Activated CD8-positive, alpha-beta T cell treated with anti-CD3 and anti-CD28 coated beads for 36 hours (primary cell): Measurements from ENCODE around the gene PDZD2. TPM values are rescaled to one million over a fixed set of nuclear protein-coding genes. Genes with fewer than 3 reads are reported as not detected.

Experiments
- ATAC-seq: fragments of 200-7000 bp; cut with Tn5 transposase; one replicate; pipeline ENCODE4 v1.10.0; 2021; ENCODE audit warnings: mild to moderate bottlenecking, moderate library complexity
- CTCF ChIA-PET: fragments of 350-600 bp; sonication (Branson Sonifier 250); formaldehyde crosslinking; loops from one replicate; lab custom pipeline; 2021; ENCODE audit warnings: antibody characterized with exemption; lab: Charles Lee
- POLR2A ChIA-PET: fragments of 350-600 bp; sonication (Branson Sonifier 250); formaldehyde crosslinking; loops from one replicate; lab custom pipeline; 2021; ENCODE audit warnings: antibody characterized with exemption; lab: Charles Lee
- DNase-seq: peaks from one replicate; pipeline ENCODE4 v3.0.0-alpha.2; 2020
- H3K27ac Mint-ChIP-seq: one replicate; pipeline ENCODE4 v1.8.0; 2021; ENCODE audit warnings: mild to moderate bottlenecking, mixed read lengths
- H3K27me3 Mint-ChIP-seq: one replicate; pipeline ENCODE4 v1.8.0; 2021; ENCODE audit warnings: mixed read lengths
- H3K36me3 Mint-ChIP-seq: one replicate; pipeline ENCODE4 v1.8.0; 2021; ENCODE audit warnings: low read depth, mixed read lengths
- H3K4me1 Mint-ChIP-seq: one replicate; pipeline ENCODE4 v1.8.0; 2021; ENCODE audit warnings: low read depth, mixed read lengths
- H3K4me3 Mint-ChIP-seq: one replicate; pipeline ENCODE4 v1.8.0; 2021; ENCODE audit warnings: mild to moderate bottlenecking, moderate library complexity, mixed read lengths
- H3K9me3 Mint-ChIP-seq: one replicate; pipeline ENCODE4 v1.8.0; 2021; ENCODE audit warnings: mixed read lengths
- intact Hi-C: fragments of 100-400 bp; cut with micrococcal nuclease; formaldehyde crosslinking; loops from one replicate; pipeline ENCODE4 v1.10.0; 2022
- total RNA-seq, 2 experiments: library from RNA; stranded (reverse); gene quantifications; one replicate each; pipeline ENCODE4 v1.2.3, GENCODE V29; 2021
- TF ChIP-seq, protein P1 (sequence below): fragments of 200-600 bp; IDR thresholded peaks from one replicate; pipeline ENCODE4 v1.8.0; 2022; ENCODE audit warnings: antibody characterized with exemption, mild to moderate bottlenecking

Gene PDZD2
- total RNA-seq, 2 experiments from 2014 or later = not detected

DNA sequence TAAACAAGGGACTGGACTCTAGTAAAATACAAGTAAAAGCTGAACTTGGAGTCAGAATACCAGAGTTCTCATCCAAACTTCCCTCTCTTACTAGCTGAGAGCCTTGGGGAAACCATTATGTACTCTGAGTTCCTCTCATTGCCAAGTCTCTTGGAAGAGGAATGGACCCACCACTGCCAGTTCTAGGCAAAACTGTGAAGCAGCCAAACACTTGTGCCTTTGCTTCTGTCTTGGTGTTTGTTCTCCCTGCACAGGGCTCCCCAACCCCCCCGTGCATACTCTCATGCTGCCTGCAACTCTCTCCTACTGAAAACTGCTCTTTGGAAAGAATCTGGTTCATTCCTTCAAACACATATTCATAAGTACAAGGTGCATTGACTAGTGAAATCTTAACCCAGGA lies 102.6 kb downstream of the PDZD2 start:
- Mint-ChIP-seq H3K4me1 (no peaks in the 10 kb centered on the region), H3K27ac (no peak overlapping the region), H3K4me3 (no peak overlapping the region), H3K27me3 (no peaks in the 10 kb centered on the region), H3K36me3 (no peaks in the 10 kb centered on the region), H3K9me3 (no peaks in the 10 kb centered on the region)
- TF ChIP-seq, protein P1, sequence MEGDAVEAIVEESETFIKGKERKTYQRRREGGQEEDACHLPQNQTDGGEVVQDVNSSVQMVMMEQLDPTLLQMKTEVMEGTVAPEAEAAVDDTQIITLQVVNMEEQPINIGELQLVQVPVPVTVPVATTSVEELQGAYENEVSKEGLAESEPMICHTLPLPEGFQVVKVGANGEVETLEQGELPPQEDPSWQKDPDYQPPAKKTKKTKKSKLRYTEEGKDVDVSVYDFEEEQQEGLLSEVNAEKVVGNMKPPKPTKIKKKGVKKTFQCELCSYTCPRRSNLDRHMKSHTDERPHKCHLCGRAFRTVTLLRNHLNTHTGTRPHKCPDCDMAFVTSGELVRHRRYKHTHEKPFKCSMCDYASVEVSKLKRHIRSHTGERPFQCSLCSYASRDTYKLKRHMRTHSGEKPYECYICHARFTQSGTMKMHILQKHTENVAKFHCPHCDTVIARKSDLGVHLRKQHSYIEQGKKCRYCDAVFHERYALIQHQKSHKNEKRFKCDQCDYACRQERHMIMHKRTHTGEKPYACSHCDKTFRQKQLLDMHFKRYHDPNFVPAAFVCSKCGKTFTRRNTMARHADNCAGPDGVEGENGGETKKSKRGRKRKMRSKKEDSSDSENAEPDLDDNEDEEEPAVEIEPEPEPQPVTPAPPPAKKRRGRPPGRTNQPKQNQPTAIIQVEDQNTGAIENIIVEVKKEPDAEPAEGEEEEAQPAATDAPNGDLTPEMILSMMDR = no peak
- ChIA-PET POLR2A (no interaction called here), CTCF (no interaction called here)
- ATAC-seq = no peak
- DNase-seq = no peak
- intact Hi-C loops = no loop called here

DNA sequence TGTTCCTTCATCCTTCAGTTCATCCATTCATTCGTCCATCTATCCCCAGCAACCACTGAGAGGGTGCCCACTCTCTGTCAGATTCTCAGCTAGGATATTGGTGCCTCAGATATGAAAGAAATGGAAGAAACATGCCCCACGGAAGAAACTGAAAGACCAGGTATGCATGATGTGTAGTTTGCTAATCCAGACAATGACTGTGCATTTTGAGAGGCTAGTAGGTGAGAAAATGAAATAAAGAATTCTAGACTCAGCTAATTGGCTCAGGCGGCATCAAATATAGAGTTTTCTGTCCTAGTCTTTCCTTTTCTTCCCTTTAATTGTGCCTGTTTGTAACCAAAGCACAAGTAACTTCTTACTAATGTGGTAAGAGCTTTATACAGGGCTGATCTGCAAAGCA lies 104.7 kb downstream of the PDZD2 start:
- ChIA-PET POLR2A (no interaction called here), CTCF (no interaction called here)
- Mint-ChIP-seq H3K27me3 (no peaks in the 10 kb centered on the region), H3K4me1 (no peaks in the 10 kb centered on the region), H3K4me3 (no peak overlapping the region), H3K9me3 (no peaks in the 10 kb centered on the region), H3K36me3 (no peaks in the 10 kb centered on the region), H3K27ac (no peak overlapping the region)
- TF ChIP-seq, protein P1 = no peak
- intact Hi-C loops = no loop called here
- DNase-seq (no peak), ATAC-seq (no peak)

DNA sequence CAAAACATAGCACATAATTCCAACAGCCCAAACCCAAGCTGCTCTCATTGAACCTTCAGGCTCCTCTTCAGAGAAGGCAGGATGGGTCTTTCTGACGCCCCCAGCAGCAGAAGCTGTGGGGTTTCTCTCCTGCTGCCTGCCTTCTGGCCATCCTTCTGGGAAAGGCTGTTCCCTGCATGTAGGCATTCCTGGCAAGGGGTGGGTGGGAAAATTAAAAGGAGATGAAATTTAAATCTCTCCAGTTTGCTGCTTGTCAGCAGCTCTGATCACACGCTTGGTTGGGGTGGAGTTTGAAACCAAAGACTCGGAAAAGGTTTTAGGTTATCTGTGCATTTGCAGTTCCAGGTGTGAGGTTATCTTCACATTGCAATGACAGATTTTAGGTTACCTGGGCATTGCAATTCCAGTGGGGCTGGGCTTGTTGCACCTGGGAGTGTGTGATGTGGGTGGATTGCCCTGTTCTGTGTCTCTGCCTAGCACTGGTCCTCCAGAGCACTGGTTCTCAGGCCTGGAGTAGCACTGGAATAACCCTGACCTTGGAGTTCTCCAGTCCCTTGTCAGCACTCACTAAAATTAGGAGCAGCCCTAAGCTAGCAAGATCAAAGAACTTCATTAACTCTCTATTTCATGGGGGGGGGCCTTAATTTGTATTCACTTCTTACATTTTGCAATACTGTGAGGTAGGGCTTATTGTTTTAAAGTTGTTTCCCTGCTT lies 109.7 kb downstream of the PDZD2 start:
- DNase-seq (no peak), ATAC-seq (no peak)
- Mint-ChIP-seq H3K4me1 (no peaks in the 10 kb centered on the region), H3K9me3 (no peaks in the 10 kb centered on the region), H3K36me3 (no peaks in the 10 kb centered on the region), H3K4me3 (no peak overlapping the region), H3K27ac (no peak overlapping the region), H3K27me3 (no peaks in the 10 kb centered on the region)
- POLR2A ChIA-PET = no interaction called here
- TF ChIP-seq, protein P1 = no peak
- CTCF ChIA-PET = no interaction called here
- intact Hi-C loops = no loop called here

DNA sequence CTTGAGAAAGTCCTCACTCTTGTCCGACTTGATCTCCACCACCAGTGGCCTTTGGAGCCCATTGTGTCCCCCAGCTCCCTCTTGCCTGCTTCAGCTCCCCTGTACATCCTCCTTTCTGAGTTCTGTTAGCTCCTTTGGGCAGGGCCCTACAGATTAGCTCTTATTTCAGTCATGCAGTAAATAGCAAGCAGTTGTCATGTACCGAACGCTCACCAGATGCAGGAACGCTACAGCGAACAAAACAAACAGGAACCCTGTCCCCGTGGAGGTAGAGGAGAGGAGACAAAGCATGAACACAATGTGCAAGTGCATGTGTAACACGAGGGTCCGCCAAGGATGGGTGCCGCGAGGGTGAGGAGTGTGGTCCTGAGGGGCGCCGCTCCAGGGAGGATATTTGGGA lies 111.3 kb downstream of the PDZD2 start:
- Mint-ChIP-seq H3K9me3 (no peaks in the 10 kb centered on the region), H3K4me1 (no peaks in the 10 kb centered on the region), H3K27me3 (no peaks in the 10 kb centered on the region), H3K27ac (no peak overlapping the region), H3K4me3 (no peak overlapping the region), H3K36me3 (no peaks in the 10 kb centered on the region)
- ChIA-PET CTCF (no interaction called here), POLR2A (no interaction called here)
- TF ChIP-seq, protein P1 = no peak
- DNase-seq = no peak
- intact Hi-C loops = no loop called here
- no peak for ATAC-seq

DNA sequence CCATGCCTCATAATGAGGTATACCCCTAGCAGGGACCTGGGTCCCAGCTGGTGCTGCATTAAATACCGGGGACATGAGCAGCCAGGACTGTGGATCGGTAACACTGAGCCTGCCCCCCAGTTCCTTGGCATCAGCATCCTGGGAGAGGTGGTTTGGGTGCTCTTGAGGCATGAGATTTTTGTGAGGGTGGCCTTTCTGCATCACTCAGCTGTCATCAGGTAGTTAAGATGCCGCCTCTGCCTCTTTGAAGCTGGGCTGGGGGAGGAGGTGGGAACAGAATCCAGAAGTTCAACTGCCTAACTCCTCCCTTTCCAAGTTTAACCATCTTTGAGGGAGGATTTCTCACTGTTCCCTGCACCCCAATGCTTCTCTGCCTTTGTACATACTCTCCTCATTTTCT lies 112.7 kb downstream of the PDZD2 start:
- H3K4me3 Mint-ChIP-seq = no peak overlapping the region
- H3K4me1 Mint-ChIP-seq = no peaks in the 10 kb centered on the region
- intact Hi-C loops = no loop called here
- H3K36me3 Mint-ChIP-seq = no peaks in the 10 kb centered on the region
- TF ChIP-seq, protein P1 = no peak
- no peaks in the 10 kb centered on the region for H3K9me3 Mint-ChIP-seq
- POLR2A ChIA-PET = no interaction called here
- CTCF ChIA-PET = no interaction called here
- ATAC-seq (no peak), DNase-seq (no peak)
- no peak overlapping the region for H3K27ac Mint-ChIP-seq
- H3K27me3 Mint-ChIP-seq = no peaks in the 10 kb centered on the region
